Naive thymus-derived CD4-positive, alpha-beta T cell (primary cell): ENCODE data around the gene IRF2BP1. TPM values are rescaled to one million over a fixed set of nuclear protein-coding genes. Genes with fewer than 3 reads are reported as not detected.

Experiments used
- ATAC-seq: fragments of 150-1000 bp; cut with Tn5 transposase; 2 replicates; pipeline ENCODE4 v1.10.0; 2021; ENCODE audit warnings: mild to moderate bottlenecking, moderate library complexity
- CTCF ChIA-PET: fragments of 350-600 bp; sonication (Branson Sonifier 250); formaldehyde crosslinking; loops from one replicate; lab custom pipeline; 2021; ENCODE audit warnings: antibody characterized with exemption; lab: Charles Lee
- POLR2A ChIA-PET: fragments of 350-600 bp; sonication (Branson Sonifier 250); formaldehyde crosslinking; loops from one replicate; lab custom pipeline; 2021; ENCODE audit warnings: antibody characterized with exemption, inconsistent platforms; lab: Charles Lee
- DNase-seq, 9 donors: peaks; one replicate each; pipeline versions ENCODE4 v3.0.0 to v3.0.0-alpha.2; 2020 to 2022; ENCODE audit warnings: mixed read lengths in 1 of 9
- H3K27ac ChIP-seq: one replicate; pipeline ENCODE4 v1.7.0; 2013; ENCODE audit warnings: mild to moderate bottlenecking, low read depth, low read length, moderate library complexity
- H3K27me3 ChIP-seq, 2 donors: one replicate each; pipeline ENCODE4 v1.7.0; 2013; ENCODE audit warnings: low read length in 2 of 2, mild to moderate bottlenecking in 2 of 2, moderate library complexity in 2 of 2; ENCODE audit not compliant: control insufficient read depth in 2 of 2, insufficient read depth in 2 of 2
- H3K36me3 ChIP-seq, 3 experiments: 1 replicate in 2 of 3; 2 replicates in 1 of 3; pipeline ENCODE4 v1.7.0; 2013; ENCODE audit warnings: low read length in 3 of 3, mild to moderate bottlenecking in 3 of 3, moderate library complexity in 1 of 3; ENCODE audit not compliant: insufficient read depth in 3 of 3, control insufficient read depth in 2 of 3
- H3K4me1 ChIP-seq, 2 donors: one replicate each; pipeline ENCODE4 v1.7.0; 2013; ENCODE audit warnings: low read length in 2 of 2, mild to moderate bottlenecking in 2 of 2, moderate library complexity in 1 of 2; ENCODE audit not compliant: control insufficient read depth in 2 of 2, insufficient read depth in 2 of 2
- H3K4me3 ChIP-seq: 2 replicates; pipeline ENCODE4 v1.7.0; 2013; ENCODE audit warnings: mild to moderate bottlenecking, low read length
- H3K9me3 ChIP-seq, 3 experiments: 1 replicate in 2 of 3; 2 replicates in 1 of 3; pipeline ENCODE4 v1.7.0; 2013; ENCODE audit warnings: low read length in 3 of 3; ENCODE audit not compliant: control insufficient read depth in 2 of 3
- H3K27ac Mint-ChIP-seq, 9 donors: one replicate each; pipeline ENCODE4 v1.8.0; 2020 to 2022; ENCODE audit warnings: mixed read lengths in 9 of 9, mild to moderate bottlenecking in 8 of 9, moderate library complexity in 5 of 9, inconsistent platforms in 2 of 9
- H3K27me3 Mint-ChIP-seq, 5 donors: one replicate each; pipeline ENCODE4 v1.8.0; 2021 to 2022; ENCODE audit warnings: mixed read lengths in 5 of 5, mild to moderate bottlenecking in 1 of 5
- H3K36me3 Mint-ChIP-seq, 5 donors: one replicate each; pipeline ENCODE4 v1.8.0; 2020 to 2022; ENCODE audit warnings: mixed read lengths in 5 of 5, mild to moderate bottlenecking in 3 of 5, inconsistent platforms in 1 of 5
- H3K4me1 Mint-ChIP-seq, 7 donors: one replicate each; pipeline ENCODE4 v1.8.0; 2020 to 2022; ENCODE audit warnings: mixed read lengths in 7 of 7, mild to moderate bottlenecking in 3 of 7, inconsistent platforms in 1 of 7
- H3K4me3 Mint-ChIP-seq, 10 donors: one replicate each; pipeline ENCODE4 v1.8.0; 2020 to 2022; ENCODE audit warnings: mild to moderate bottlenecking in 10 of 10, mixed read lengths in 10 of 10, moderate library complexity in 6 of 10, inconsistent platforms in 2 of 10
- H3K9me3 Mint-ChIP-seq, 11 donors: one replicate each; pipeline ENCODE4 v1.8.0; 2020 to 2022; ENCODE audit warnings: mixed read lengths in 11 of 11, mild to moderate bottlenecking in 4 of 11, inconsistent platforms in 1 of 11, moderate library complexity in 1 of 11
- intact Hi-C, 2 donors: fragments of 100-400 bp; cut with micrococcal nuclease; formaldehyde crosslinking; loops; one replicate each; pipeline ENCODE4 v1.15.1; 2023
- polyA plus RNA-seq, 2 donors: library from polyadenylated mRNA; unstranded; fragments of 300-500 nt; fragmentation: Illumina TruSeq; gene quantifications; one replicate each; pipeline ENCODE4 v1.2.3, GENCODE V29; 2021
- total RNA-seq, 6 experiments: library from RNA in 5 of 6; stranded (reverse) in 5 of 6; gene quantifications; 1 replicate in 5 of 6; 2 replicates in 1 of 6; pipeline ENCODE4 v1.2.3 and lab custom pipeline; 2021 to 2026

IRF2BP1 gene
- total and polyA plus RNA-seq, 7 experiments from 2014 or later = 6.2 to 38.7 (median 18.9) TPM

GRCh38 chr19:45883881-45884681, 1.9 kb downstream of the IRF2BP1 start:
- Mint-ChIP-seq H3K4me3 (peak overlapping the region in 9 of 10 donors; percentile 76 to 95 (median 83)), H3K27ac (peak overlapping the region in 5 of 9 donors; percentile 43 to 94 (median 80)), H3K9me3 (peaks cover 0 to 4% (median 0%) of the 10 kb centered on the region in 11 donors), H3K27me3 (peaks cover 0 to 3% (median 0%) of the 10 kb centered on the region in 5 donors), H3K4me1 (peaks cover 14 to 36% (median 21%) of the 10 kb centered on the region in 7 donors), H3K36me3 (peaks cover 0 to 6% (median 5%) of the 10 kb centered on the region in 5 donors)
- Histone ChIP-seq H3K9me3 (no peaks in the 10 kb centered on the region), H3K36me3 (no peaks in the 10 kb centered on the region), H3K27ac (peak overlapping the region; percentile 34), H3K27me3 (no peaks in the 10 kb centered on the region), H3K4me1 (peaks cover 15 to 34% of the 10 kb centered on the region in 2 donors), H3K4me3 (no peak overlapping the region)
- intact Hi-C loops = loop anchor here (1.0 to 10.0 kb wide), 5 partner anchors 67 to 1601 kb away; partner anchors contain the start of gene KPTN (in 1 of the 2)
- no peak for ATAC-seq
- POLR2A ChIA-PET = interaction anchor here (0.5 to 4.2 kb wide), 2 partner anchors 18 to 1465 kb away, joined by 3 to 42 read pairs; partner anchors contain the start of genes DHX34 and MYPOP
- DNase-seq = no peak
- CTCF ChIA-PET = interaction anchor here (1.1 to 2.8 kb wide), 5 partner anchors 8 to 114 kb away, joined by 3 to 12 read pairs (median 5); no protein-coding TSS in a partner anchor

- H3K4me3 ChIP-seq = no peak overlapping the region
- H3K27ac Mint-ChIP-seq = peak overlapping the region; percentile 6 to 94 (median 75)
- DNase-seq = no peak
- H3K4me3 Mint-ChIP-seq = peak overlapping the region; percentile 76 to 88 (median 82)
- H3K27me3 ChIP-seq = no peaks in the 10 kb centered on the region
- peaks cover 0 to 6% (median 3%) of the 10 kb centered on the region in 5 donors for H3K27me3 Mint-ChIP-seq
- intact Hi-C loops = loop anchor here (1.0 to 10.0 kb wide), 5 partner anchors 66 to 1601 kb away; partner anchors contain the start of gene KPTN (in 1 of the 2)
- ChIA-PET CTCF (interaction anchor here (1.5 to 2.8 kb wide), 4 partner anchors 9 to 114 kb away, joined by 3 to 12 read pairs (median 4); no protein-coding TSS in a partner anchor), POLR2A (no interaction called here)
- H3K9me3 ChIP-seq = no peaks in the 10 kb centered on the region
- H3K9me3 Mint-ChIP-seq = peaks cover 0 to 4% (median 0%) of the 10 kb centered on the region in 11 donors
- H3K36me3 Mint-ChIP-seq = peaks cover 0 to 6% (median 5%) of the 10 kb centered on the region in 5 donors
- no peak for ATAC-seq
- H3K4me1 ChIP-seq = peaks cover 15 to 34% of the 10 kb centered on the region in 2 donors
- peak overlapping the region; percentile 34 for H3K27ac ChIP-seq
- no peaks in the 10 kb centered on the region for H3K36me3 ChIP-seq
- peaks cover 18 to 39% (median 24%) of the 10 kb centered on the region in 7 donors for H3K4me1 Mint-ChIP-seq
These were observed 2.4 kb downstream of the IRF2BP1 start for GRCh38 chr19:45883586-45883880.

- Histone ChIP-seq H3K4me1 (peaks cover 15 to 34% of the 10 kb centered on the region in 2 donors), H3K36me3 (no peaks in the 10 kb centered on the region), H3K4me3 (no peak overlapping the region), H3K27ac (no peak overlapping the region), H3K9me3 (no peaks in the 10 kb centered on the region), H3K27me3 (no peaks in the 10 kb centered on the region)
- H3K4me3 Mint-ChIP-seq = peak overlapping the region; percentile 76 to 88 (median 82)
- ChIA-PET CTCF (interaction anchor here (1.5 to 2.8 kb wide), 6 partner anchors 10 to 113 kb away, joined by 3 to 12 read pairs (median 6); partner anchors contain the start of genes MYPOP and SYMPK), POLR2A (interaction anchor here (0.7 to 1.1 kb wide), 2 partner anchors 18 to 384 kb away, joined by 3 read pairs; no protein-coding TSS in a partner anchor)
- H3K27me3 Mint-ChIP-seq = peaks cover 0 to 10% (median 7%) of the 10 kb centered on the region in 5 donors
- H3K4me1 Mint-ChIP-seq = peaks cover 20 to 43% (median 28%) of the 10 kb centered on the region in 7 donors
- H3K27ac Mint-ChIP-seq = peak overlapping the region; percentile 6 to 94 (median 75)
- intact Hi-C loops = loop anchor here (1.0 to 10.0 kb wide), 5 partner anchors 66 to 1602 kb away; partner anchors contain the start of gene KPTN (in 1 of the 2)
- ATAC-seq (peak; percentile 62), DNase-seq (peak; percentile 67 to 87 (median 77))
- H3K9me3 Mint-ChIP-seq = peaks cover 0 to 4% (median 0%) of the 10 kb centered on the region in 11 donors
- peaks cover 0 to 6% (median 5%) of the 10 kb centered on the region in 5 donors for H3K36me3 Mint-ChIP-seq
These were observed 3.0 kb downstream of the IRF2BP1 start for GRCh38 chr19:45882652-45883585.

GRCh38 chr19:45881909-45882528, 3.9 kb downstream of the IRF2BP1 start:
- no peaks in the 10 kb centered on the region for H3K27me3 ChIP-seq
- H3K4me1 Mint-ChIP-seq = peaks cover 20 to 46% (median 32%) of the 10 kb centered on the region in 7 donors
- intact Hi-C loops = loop anchor here (10.0 kb wide), 3 partner anchors 383 to 1603 kb away; partner anchors contain the start of gene KPTN (in 1 of the 2)
- no peaks in the 10 kb centered on the region for H3K36me3 ChIP-seq
- H3K4me3 ChIP-seq = no peak overlapping the region
- peaks cover 0 to 6% (median 5%) of the 10 kb centered on the region in 5 donors for H3K36me3 Mint-ChIP-seq
- peak overlapping the region in 2 of 10 donors; percentile 11 to 20 for H3K4me3 Mint-ChIP-seq
- peaks cover 0 to 16% (median 7%) of the 10 kb centered on the region in 5 donors for H3K27me3 Mint-ChIP-seq
- DNase-seq = no peak
- no peak overlapping the region for H3K27ac Mint-ChIP-seq
- ATAC-seq = no peak
- H3K4me1 ChIP-seq = peaks cover 13 to 34% of the 10 kb centered on the region in 2 donors
- H3K27ac ChIP-seq = no peak overlapping the region
- H3K9me3 ChIP-seq = no peaks in the 10 kb centered on the region
- peaks cover 0 to 4% (median 0%) of the 10 kb centered on the region in 11 donors for H3K9me3 Mint-ChIP-seq
- CTCF ChIA-PET = interaction anchor here (0.5 to 2.8 kb wide), 5 partner anchors 12 to 65 kb away, joined by 3 to 12 read pairs (median 8); partner anchors contain the start of genes MYPOP and SYMPK
- POLR2A ChIA-PET = interaction anchor here (1.1 kb wide), 1 partner anchor 19 kb away, joined by 3 read pairs; no protein-coding TSS in a partner anchor

GRCh38 chr19:45881082-45881908, 4.6 kb downstream of the IRF2BP1 start:
- intact Hi-C loops = loop anchor here (10.0 kb wide), 3 partner anchors 384 to 1604 kb away; partner anchors contain the start of gene KPTN (in 1 of the 2)

More at GRCh38 chr19:45881082-45881908, 4.6 kb downstream of the IRF2BP1 start:
- Mint-ChIP-seq H3K4me1 (peaks cover 22 to 49% (median 35%) of the 10 kb centered on the region in 7 donors), H3K9me3 (peaks cover 0 to 4% (median 0%) of the 10 kb centered on the region in 11 donors), H3K27me3 (peaks cover under 1 to 18% (median 8%) of the 10 kb centered on the region in 5 donors), H3K27ac (peak overlapping the region in 1 of 9 donors; percentile 88), H3K4me3 (peak overlapping the region in 1 of 10 donors; percentile 20), H3K36me3 (peaks cover 0 to 6% (median 5%) of the 10 kb centered on the region in 5 donors)
- Histone ChIP-seq H3K36me3 (no peaks in the 10 kb centered on the region), H3K9me3 (no peaks in the 10 kb centered on the region), H3K27me3 (no peaks in the 10 kb centered on the region), H3K27ac (no peak overlapping the region), H3K4me3 (no peak overlapping the region), H3K4me1 (peaks cover 10 to 39% of the 10 kb centered on the region in 2 donors)
- DNase-seq (no peak), ATAC-seq (no peak)
- POLR2A ChIA-PET = no interaction called here
- CTCF ChIA-PET = interaction anchor here (1.7 to 2.8 kb wide), 3 partner anchors 18 to 64 kb away, joined by 8 to 12 read pairs (median 9); partner anchors contain the start of genes MYPOP and SYMPK
